Progenitor cell of endocrine pancreas (in vitro differentiated cells): ENCODE measurements around the gene CDH16. TPM values are rescaled to one million over a fixed set of nuclear protein-coding genes. Genes with fewer than 3 reads are reported as not detected.

Experiments used
- DNase-seq: peaks from one replicate; pipeline ENCODE4 v3.0.0; 2021; ENCODE audit warnings: low spot score; ENCODE audit not compliant: unreplicated experiment
- H3K27ac Mint-ChIP-seq: 2 replicates; pipeline ENCODE4 v1.8.0; 2021; ENCODE audit warnings: mild to moderate bottlenecking, moderate library complexity, mixed read lengths
- H3K27me3 Mint-ChIP-seq: 2 replicates; pipeline ENCODE4 v1.8.0; 2021; ENCODE audit warnings: mixed read lengths
- H3K36me3 Mint-ChIP-seq: 2 replicates; pipeline ENCODE4 v1.8.0; 2022; ENCODE audit warnings: mixed read lengths; ENCODE audit not compliant: insufficient read depth
- H3K4me1 Mint-ChIP-seq: 2 replicates; pipeline ENCODE4 v1.8.0; 2021; ENCODE audit warnings: low read depth, mixed read lengths
- H3K4me3 Mint-ChIP-seq: 2 replicates; pipeline ENCODE4 v1.8.0; 2021; ENCODE audit warnings: low read depth, mild to moderate bottlenecking, moderate library complexity, mixed read lengths
- H3K9me3 Mint-ChIP-seq: 2 replicates; pipeline ENCODE4 v1.8.0; 2021; ENCODE audit warnings: low read depth, mixed read lengths
- CTCF ChIP-seq: fragments of 200-600 bp; sonication (generic); IDR thresholded peaks from one replicate; pipeline ENCODE4 v1.5.0; 2021; ENCODE audit warnings: antibody characterized with exemption, mild to moderate bottlenecking; ENCODE audit not compliant: unreplicated experiment
- total RNA-seq: library from RNA; stranded (reverse); gene quantifications from 2 replicates; pipeline ENCODE4 v1.2.1, GENCODE V29; 2021

The CDH16 gene
- total RNA-seq, 1 donor from 2014 or later: not detected

- Mint-ChIP-seq H3K4me1 (no peaks in the 10 kb centered on the region), H3K4me3 (no peak overlapping the region), H3K27ac (no peak overlapping the region), H3K9me3 (no peaks in the 10 kb centered on the region), H3K36me3 (peaks cover 1% of the 10 kb centered on the region), H3K27me3 (no peaks in the 10 kb centered on the region)
- no peak for TF ChIP-seq CTCF
- DNase-seq: no peak
Observed at GRCh38 chr16:66889622-66890021, 29.1 kb downstream of the CDH16 start.

GRCh38 chr16:66888647-66889615, 29.8 kb downstream of the CDH16 start:
- DNase-seq: no peak
- H3K27me3 Mint-ChIP-seq: no peaks in the 10 kb centered on the region
- H3K4me3 Mint-ChIP-seq: no peak overlapping the region
- no peaks in the 10 kb centered on the region for H3K9me3 Mint-ChIP-seq
- H3K36me3 Mint-ChIP-seq: peaks cover 6% of the 10 kb centered on the region
- no peaks in the 10 kb centered on the region for H3K4me1 Mint-ChIP-seq
- no peak for TF ChIP-seq CTCF
- no peak overlapping the region for H3K27ac Mint-ChIP-seq

GRCh38 chr16:66886914-66887313, 31.8 kb downstream of the CDH16 start:
- no peak overlapping the region for H3K4me3 Mint-ChIP-seq
- peaks cover 6% of the 10 kb centered on the region for H3K36me3 Mint-ChIP-seq
- TF ChIP-seq CTCF: no peak
- no peak overlapping the region for H3K27ac Mint-ChIP-seq
- DNase-seq: no peak
- H3K27me3 Mint-ChIP-seq: no peaks in the 10 kb centered on the region
- H3K4me1 Mint-ChIP-seq: peaks cover under 1% of the 10 kb centered on the region
- H3K9me3 Mint-ChIP-seq: no peaks in the 10 kb centered on the region

- H3K27me3 Mint-ChIP-seq: no peaks in the 10 kb centered on the region
- no peak overlapping the region for H3K4me3 Mint-ChIP-seq
- DNase-seq: no peak
- H3K4me1 Mint-ChIP-seq: peaks cover 1% of the 10 kb centered on the region
- no peak for TF ChIP-seq CTCF
- peaks cover 6% of the 10 kb centered on the region for H3K36me3 Mint-ChIP-seq
- no peaks in the 10 kb centered on the region for H3K9me3 Mint-ChIP-seq
- no peak overlapping the region for H3K27ac Mint-ChIP-seq
Observed at GRCh38 chr16:66886321-66886720, 32.4 kb downstream of the CDH16 start.

GRCh38 chr16:66885491-66885890, 33.2 kb downstream of the CDH16 start:
- H3K27ac Mint-ChIP-seq: no peak overlapping the region
- no peak for DNase-seq
- H3K27me3 Mint-ChIP-seq: no peaks in the 10 kb centered on the region
- no peak overlapping the region for H3K4me3 Mint-ChIP-seq
- H3K4me1 Mint-ChIP-seq: peaks cover 1% of the 10 kb centered on the region
- no peak for TF ChIP-seq CTCF
- peaks cover 4% of the 10 kb centered on the region for H3K36me3 Mint-ChIP-seq
- H3K9me3 Mint-ChIP-seq: no peaks in the 10 kb centered on the region
